Kidney (tissue), 14 donors: Measurements from ENCODE around the gene CPEB3. TPM values are rescaled to one million over a fixed set of nuclear protein-coding genes. Genes with fewer than 3 reads are reported as not detected.

ENCODE experiments used
- DNase-seq, 5 donors: peaks; one replicate each; pipeline ENCODE4 v3.0.0-alpha.2; 2013 to 2020
- FAIRE-seq: peaks from 2 replicates; lab custom pipeline; 2012; peaks lifted over from hg19 to GRCh38; lab: Jason Lieb, UNC
- H3K27ac ChIP-seq, 2 donors: one replicate each; pipeline ENCODE4 v1.7.0; 2013; ENCODE audit warnings: low read depth in 2 of 2, low read length in 2 of 2, inconsistent platforms in 1 of 2
- H3K27me3 ChIP-seq: one replicate; pipeline ENCODE4 v1.7.1; 2013; ENCODE audit warnings: low read length, inconsistent platforms; ENCODE audit not compliant: control insufficient read depth, insufficient read depth
- H3K36me3 ChIP-seq, 3 donors: one replicate each; pipeline versions ENCODE4 v1.7.0 to v1.7.1; 2013; ENCODE audit warnings: low read length in 3 of 3, control low read depth in 1 of 3, inconsistent platforms in 1 of 3; ENCODE audit not compliant: insufficient read depth in 3 of 3, control insufficient read depth in 2 of 3
- H3K4me1 ChIP-seq, 3 donors: one replicate each; pipeline versions ENCODE4 v1.7.0 to v1.7.1; 2013; ENCODE audit warnings: low read length in 3 of 3, inconsistent platforms in 1 of 3, low read depth in 1 of 3; ENCODE audit not compliant: control insufficient read depth in 2 of 3, insufficient read depth in 2 of 3
- H3K4me3 ChIP-seq, 3 donors: one replicate each; pipeline versions ENCODE4 v1.7.0 to v1.8.1; 2013; ENCODE audit warnings: low read length in 3 of 3, control low read depth in 1 of 3, inconsistent platforms in 1 of 3
- H3K9ac ChIP-seq, 3 donors: one replicate each; pipeline versions ENCODE4 v1.7.0 to v1.7.1; 2013; ENCODE audit warnings: low read length in 3 of 3, control low read depth in 1 of 3, inconsistent platforms in 1 of 3
- H3K9me3 ChIP-seq, 3 donors: one replicate each; pipeline versions ENCODE4 v1.7.0 to v1.7.1; 2013; ENCODE audit warnings: low read length in 3 of 3, control low read depth in 1 of 3, inconsistent platforms in 1 of 3; ENCODE audit not compliant: control insufficient read depth in 2 of 3, insufficient read depth in 1 of 3
- intact Hi-C: fragments of 100-400 bp; cut with DNase I; formaldehyde crosslinking; loops from one replicate; pipeline ENCODE4 v1.11.1; 2022
- polyA plus RNA-seq: library from polyadenylated mRNA; stranded (reverse); fragments of 350-450 nt; fragmentation: Illumina TruSeq; extraction: RNeasy Lipid Tissue Mini Kit (QIAGEN cat#74804); gene quantifications from one replicate; pipeline ENCODE4 v1.2.3, GENCODE V29; 2014; ENCODE audit warnings: low read depth, low replicate concordance; ENCODE audit not compliant: insufficient read depth
- total RNA-seq: library from RNA; stranded (reverse); fragmentation: NEBNext Ultra II Directional; extraction: Animal tissue kit (Norgen Biotek cat#: 25700); gene quantifications from one replicate; pipeline ENCODE4 v1.2.1, GENCODE V29; 2021
- TF ChIP-seq, protein P1 (sequence below): IDR thresholded peaks from 3 replicates; pipeline ENCODE4 v1.5.1; 2012; ENCODE audit warnings: mild to moderate bottlenecking, moderate library complexity, borderline replicate concordance; ENCODE audit not compliant: insufficient read depth; ENCODE audit errors: extremely low read depth
- donor health status: control.
- donor health status: control.
- donor health status: control.
- donor health status: control.
- donor health status: control.
- donor health status: DM: yes; HTN: yes; CAD: no.
- donor health status: Normal renal cell carcinoma (clear cell type).

CPEB3 gene
- total and polyA plus RNA-seq, 2 donors from 2014 or later: 2.3 to 7.4 TPM

DNA sequence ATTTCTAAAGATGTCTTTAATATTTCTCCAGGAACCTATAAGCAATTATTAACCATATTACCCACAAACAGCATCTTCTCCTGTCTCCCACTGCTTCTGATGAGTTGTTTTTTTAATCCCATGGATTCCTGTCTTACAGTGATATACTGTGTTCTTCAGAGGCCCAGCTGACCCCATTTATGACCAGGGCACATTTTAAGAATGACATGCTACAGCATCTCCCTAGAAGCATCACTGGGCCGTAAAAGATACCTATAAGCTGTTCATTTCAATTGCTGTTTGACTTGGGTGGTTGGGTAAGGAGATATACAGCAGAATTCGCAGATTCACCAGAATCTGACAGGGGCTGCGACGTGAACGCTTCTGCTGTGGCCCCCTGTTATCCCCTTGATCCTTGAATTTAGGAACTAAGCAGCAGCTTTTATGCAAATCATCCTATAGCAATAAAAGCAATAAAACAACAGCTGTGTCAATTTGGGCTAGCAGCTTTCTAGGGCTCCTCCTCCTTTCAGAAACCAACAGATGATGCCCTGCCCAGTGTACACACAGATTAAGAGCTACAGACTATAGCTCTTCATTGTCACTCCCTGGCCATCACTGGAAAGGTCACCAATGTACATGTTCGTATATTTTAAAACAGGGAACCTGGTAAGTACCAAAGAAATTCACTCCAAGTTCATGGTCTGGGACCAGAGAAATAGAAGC lies 86.8 kb downstream of the CPEB3 start:
- no peak for FAIRE-seq
- intact Hi-C loops: no loop called here
- no peak overlapping the region for H3K9ac ChIP-seq
- H3K9me3 ChIP-seq: no peaks in the 10 kb centered on the region
- DNase-seq: peak in 1 of 5 donors; percentile 30
- no peak overlapping the region for H3K4me3 ChIP-seq
- no peaks in the 10 kb centered on the region for H3K36me3 ChIP-seq
- no peaks in the 10 kb centered on the region for H3K4me1 ChIP-seq
- TF ChIP-seq, protein P1, sequence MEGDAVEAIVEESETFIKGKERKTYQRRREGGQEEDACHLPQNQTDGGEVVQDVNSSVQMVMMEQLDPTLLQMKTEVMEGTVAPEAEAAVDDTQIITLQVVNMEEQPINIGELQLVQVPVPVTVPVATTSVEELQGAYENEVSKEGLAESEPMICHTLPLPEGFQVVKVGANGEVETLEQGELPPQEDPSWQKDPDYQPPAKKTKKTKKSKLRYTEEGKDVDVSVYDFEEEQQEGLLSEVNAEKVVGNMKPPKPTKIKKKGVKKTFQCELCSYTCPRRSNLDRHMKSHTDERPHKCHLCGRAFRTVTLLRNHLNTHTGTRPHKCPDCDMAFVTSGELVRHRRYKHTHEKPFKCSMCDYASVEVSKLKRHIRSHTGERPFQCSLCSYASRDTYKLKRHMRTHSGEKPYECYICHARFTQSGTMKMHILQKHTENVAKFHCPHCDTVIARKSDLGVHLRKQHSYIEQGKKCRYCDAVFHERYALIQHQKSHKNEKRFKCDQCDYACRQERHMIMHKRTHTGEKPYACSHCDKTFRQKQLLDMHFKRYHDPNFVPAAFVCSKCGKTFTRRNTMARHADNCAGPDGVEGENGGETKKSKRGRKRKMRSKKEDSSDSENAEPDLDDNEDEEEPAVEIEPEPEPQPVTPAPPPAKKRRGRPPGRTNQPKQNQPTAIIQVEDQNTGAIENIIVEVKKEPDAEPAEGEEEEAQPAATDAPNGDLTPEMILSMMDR: no peak
- no peaks in the 10 kb centered on the region for H3K27me3 ChIP-seq
- H3K27ac ChIP-seq: no peak overlapping the region

GRCh38 chr10:92202536-92202935 lies 88.3 kb downstream of the CPEB3 start:
- Histone ChIP-seq H3K4me3 (no peak overlapping the region), H3K27ac (no peak overlapping the region), H3K4me1 (no peaks in the 10 kb centered on the region), H3K9ac (no peak overlapping the region), H3K9me3 (no peaks in the 10 kb centered on the region), H3K27me3 (no peaks in the 10 kb centered on the region), H3K36me3 (no peaks in the 10 kb centered on the region)
- TF ChIP-seq, protein P1: no peak
- intact Hi-C loops: no loop called here
- DNase-seq (no peak), FAIRE-seq (no peak)

- Histone ChIP-seq H3K9me3 (no peaks in the 10 kb centered on the region), H3K36me3 (no peaks in the 10 kb centered on the region), H3K27me3 (no peaks in the 10 kb centered on the region), H3K4me3 (no peak overlapping the region), H3K9ac (no peak overlapping the region), H3K4me1 (peaks cover 0 to 5% (median 0%) of the 10 kb centered on the region in 3 donors), H3K27ac (no peak overlapping the region)
- DNase-seq: no peak
- intact Hi-C loops: no loop called here
- FAIRE-seq: no peak
- TF ChIP-seq, protein P1: no peak
These were observed 90.3 kb downstream of the CPEB3 start for GRCh38 chr10:92200564-92200963.
